ENCODE measurements around the gene SLC38A7. TPM values are rescaled to one million over a fixed set of nuclear protein-coding genes. Genes with fewer than 3 reads are reported as not detected.

Gene SLC38A7
- total RNA-seq, 1 experiment from 2014 or later, result 20.2 TPM

- POLR2A ChIA-PET, result no interaction called here
- H3K9me3 ChIP-seq (ENCODE audit: control insufficient read depth, insufficient read depth, low read depth, low read length), result no peaks in the 10 kb centered on the region
- no TSS peak for BruUV-seq (replicated peaks)
- no peaks in the 10 kb centered on the region for H3K27me3 ChIP-seq (ENCODE audit: control insufficient read depth, insufficient read depth, low read length)
- no peak overlapping the region for H3K4me3 ChIP-seq (ENCODE audit: low read depth in 2 of 2, low read length in 2 of 2)
- CTCF ChIA-PET, result no interaction called here
- in situ Hi-C loops (cut with HindIII; ENCODE audit: low pct_unique_long_range_greater_than_20kb, low sequenced_read_pairs), result no loop called here
- ATAC-seq, result no peak
- intact Hi-C loops (cut with micrococcal nuclease; ENCODE audit: unreplicated experiment), result no loop called here
- no peak overlapping the region for H3K27ac ChIP-seq (ENCODE audit: low read length)
- TF ChIP-seq POLR2AphosphoS5 (IDR thresholded peaks at IDR 0.05; ENCODE audit: low read depth, low read length) (no peak), SIN3A (IDR thresholded peaks at IDR 0.05; ENCODE audit: borderline replicate concordance, insufficient read depth, low read depth, low read length) (no peak), CTCF (IDR thresholded peaks at IDR 0.05) (no peak), TCF7L2 (IDR thresholded peaks at IDR 0.05; ENCODE audit: low read depth, low read length) (no peak), REST (IDR thresholded peaks at IDR 0.05; ENCODE audit: insufficient read depth in 1 of 2, low read depth in 2 of 2, low read length in 1 of 2) (no peak)
- H3K4me1 ChIP-seq (ENCODE audit: control insufficient read depth, insufficient read depth, low read length), result no peaks in the 10 kb centered on the region
- DNase-seq (ENCODE audit: low read depth, low spot score), result no peak
- H3K36me3 ChIP-seq (ENCODE audit: control insufficient read depth, insufficient read depth, low read length), result no peaks in the 10 kb centered on the region
These were observed 29.9 kb downstream of the SLC38A7 start for GRCh38 chr16:58654560-58655214.

GRCh38 chr16:58652741-58653140 is 31.8 kb downstream of the SLC38A7 start:
- Histone ChIP-seq H3K4me3 (ENCODE audit: low read depth in 2 of 2, low read length in 2 of 2) (no peak overlapping the region), H3K27me3 (ENCODE audit: control insufficient read depth, insufficient read depth, low read length) (no peaks in the 10 kb centered on the region), H3K9me3 (ENCODE audit: control insufficient read depth, insufficient read depth, low read depth, low read length) (no peaks in the 10 kb centered on the region), H3K36me3 (ENCODE audit: control insufficient read depth, insufficient read depth, low read length) (no peaks in the 10 kb centered on the region), H3K27ac (ENCODE audit: low read length) (no peak overlapping the region), H3K4me1 (ENCODE audit: control insufficient read depth, insufficient read depth, low read length) (no peaks in the 10 kb centered on the region)
- ATAC-seq (no peak), DNase-seq (ENCODE audit: low read depth, low spot score) (no peak)
- intact Hi-C loops (cut with micrococcal nuclease; ENCODE audit: unreplicated experiment), result no loop called here
- CTCF ChIA-PET, result no interaction called here
- in situ Hi-C loops (cut with HindIII; ENCODE audit: low pct_unique_long_range_greater_than_20kb, low sequenced_read_pairs), result no loop called here
- POLR2A ChIA-PET, result interaction anchor here (0.6 kb wide), 1 partner anchor 104 kb away, joined by 10 read pairs; no protein-coding TSS in a partner anchor
- BruUV-seq (replicated peaks), result no TSS peak
- no peak for TF ChIP-seq POLR2AphosphoS5 (IDR thresholded peaks at IDR 0.05; ENCODE audit: low read depth, low read length)
- TF ChIP-seq TCF7L2 (IDR thresholded peaks at IDR 0.05; ENCODE audit: low read depth, low read length), result no peak
- no peak for TF ChIP-seq SIN3A (IDR thresholded peaks at IDR 0.05; ENCODE audit: borderline replicate concordance, insufficient read depth, low read depth, low read length)
- TF ChIP-seq REST (IDR thresholded peaks at IDR 0.05; ENCODE audit: insufficient read depth in 1 of 2, low read depth in 2 of 2, low read length in 1 of 2), result no peak
- no peak for TF ChIP-seq CTCF (IDR thresholded peaks at IDR 0.05)

Measured in Panc1 (cell line).